HG02981 (cell line): Measurements from ENCODE around the gene RPTOR.
"Not testable (repeated sequence)": the region's sequence is repeated elsewhere in the genome, so short reads cannot be mapped to it uniquely, and the experiment has no call there.

Experiments
- ATAC-seq: cut with Tn5 transposase; IDR thresholded peaks from one replicate; pipeline ENCODE4 v1.9.1; 2021; ENCODE audit warnings: mild to moderate bottlenecking, moderate library complexity; ENCODE audit not compliant: unreplicated experiment

The RPTOR gene

GRCh38 chr17:80609757-80610156 is 65.1 kb downstream of the RPTOR start:
- ATAC-seq = no peak

GRCh38 chr17:80611816-80612215 is 67.2 kb downstream of the RPTOR start:
- ATAC-seq = no peak

GRCh38 chr17:80612997-80613731 is 68.5 kb downstream of the RPTOR start:
- ATAC-seq = no peak

GRCh38 chr17:80613732-80614071 is 69.1 kb downstream of the RPTOR start:
- ATAC-seq = no peak

GRCh38 chr17:80614332-80615047 is 69.9 kb downstream of the RPTOR start:
- no peak for ATAC-seq

- ATAC-seq = no peak
Observed at GRCh38 chr17:80615376-80615775, 70.7 kb downstream of the RPTOR start.

GRCh38 chr17:80616705-80617104 is 72.1 kb downstream of the RPTOR start:
- ATAC-seq = no peak

- ATAC-seq = no peak
Observed at GRCh38 chr17:80618304-80618703, 73.7 kb downstream of the RPTOR start.

GRCh38 chr17:80619535-80620235 is 75.0 kb downstream of the RPTOR start:
- no peak for ATAC-seq

GRCh38 chr17:80621335-80621996 is 76.8 kb downstream of the RPTOR start:
- no peak for ATAC-seq

GRCh38 chr17:80621997-80622357 is 77.3 kb downstream of the RPTOR start:
- ATAC-seq = no peak

GRCh38 chr17:80624864-80625263 is 80.2 kb downstream of the RPTOR start:
- ATAC-seq = no peak

GRCh38 chr17:80625627-80626026 is 81.0 kb downstream of the RPTOR start:
- no peak for ATAC-seq

- not testable (repeated sequence) for ATAC-seq
Observed at GRCh38 chr17:80628881-80629280, 84.2 kb downstream of the RPTOR start.

- ATAC-seq = no peak
Observed at GRCh38 chr17:80629298-80630028, 84.8 kb downstream of the RPTOR start.

- no peak for ATAC-seq
Observed at GRCh38 chr17:80630560-80631120, 86.0 kb downstream of the RPTOR start.

GRCh38 chr17:80631142-80632045 is 86.8 kb downstream of the RPTOR start:
- no peak for ATAC-seq

GRCh38 chr17:80632046-80632581 is 87.5 kb downstream of the RPTOR start:
- ATAC-seq = no peak

GRCh38 chr17:80633207-80633606 is 88.6 kb downstream of the RPTOR start:
- no peak for ATAC-seq
